ENCODE data around the gene C1orf35.

C1orf35 gene

GRCh38 chr1:228062085-228062791 lies 40.9 kb downstream of the C1orf35 start:
- DNase-seq = no peak

GRCh38 chr1:228061411-228062084 lies 41.6 kb downstream of the C1orf35 start:
- no peak for DNase-seq

- no peak for DNase-seq
These were observed 42.5 kb downstream of the C1orf35 start for GRCh38 chr1:228060458-228061190.

GRCh38 chr1:228059634-228060457 lies 43.3 kb downstream of the C1orf35 start:
- no peak for DNase-seq

GRCh38 chr1:228058949-228059633 lies 44.0 kb downstream of the C1orf35 start:
- DNase-seq = no peak

GRCh38 chr1:228058172-228058948 lies 44.8 kb downstream of the C1orf35 start:
- no peak for DNase-seq

Data from NCI-H1417 treated with DMSO at 0.1 percent for 48 hours (cell line).